Endothelial cell of umbilical vein (primary cell): ENCODE measurements around the gene MEGF10. TPM values are rescaled to one million over a fixed set of nuclear protein-coding genes. Genes with fewer than 3 reads are reported as not detected.

Experiments used
- BruUV-seq: library from RNA; stranded (reverse); fragments of 400-500 nt; replicated peaks from 2 replicates; lab custom pipeline; 2021; lab: Mats Ljungman, UMichigan
- CTCF ChIA-PET: fragments of 300-600, 350-600 bp; sonication (Branson Sonifier 250); formaldehyde crosslinking; loops from one replicate; lab custom pipeline; 2021; ENCODE audit warnings: antibody characterized with exemption, inconsistent platforms; lab: Charles Lee
- POLR2A ChIA-PET: fragments of 300-600, 350-600 bp; sonication (Branson Sonifier 250); formaldehyde crosslinking; loops from one replicate; lab custom pipeline; 2021; ENCODE audit warnings: antibody characterized with exemption, inconsistent platforms; lab: Charles Lee
- DNase-seq: peaks from one replicate; pipeline ENCODE4 v3.0.0-alpha.2; 2011; ENCODE audit warnings: low read depth, low spot score
- FAIRE-seq: peaks from 2 replicates; lab custom pipeline; 2011; peaks lifted over from hg19 to GRCh38; lab: Jason Lieb, UNC
- H2AFZ ChIP-seq: 2 replicates; pipeline ENCODE4 v1.6.0; 2012; ENCODE audit warnings: low read depth, low read length, control low read depth, inconsistent platforms
- H3K27ac ChIP-seq: 2 replicates; pipeline ENCODE4 v1.5.1; 2011; ENCODE audit warnings: low read depth, mild to moderate bottlenecking, control low read depth, low read length, moderate library complexity; ENCODE audit not compliant: insufficient read depth
- H3K27me3 ChIP-seq, 2 experiments: 2 replicates each; pipeline versions ENCODE4 v1.6.0 to v1.6.1; 2011; ENCODE audit warnings: low read length in 2 of 2, mixed read lengths in 1 of 2; ENCODE audit not compliant: control insufficient read depth in 2 of 2, insufficient read depth in 2 of 2
- H3K36me3 ChIP-seq, 2 experiments: 2 replicates in 1 of 2; 3 replicates in 1 of 2; pipeline ENCODE4 v1.5.1; 2011; ENCODE audit warnings: low read length in 2 of 2, mild to moderate bottlenecking in 1 of 2, moderate library complexity in 1 of 2; ENCODE audit not compliant: control insufficient read depth in 2 of 2, insufficient read depth in 2 of 2; ENCODE audit errors: extremely low read depth in 1 of 2
- H3K4me1 ChIP-seq: 3 replicates; pipeline ENCODE4 v1.5.1; 2011; ENCODE audit warnings: mild to moderate bottlenecking, low read length; ENCODE audit not compliant: control insufficient read depth, insufficient read depth; ENCODE audit errors: extremely low read depth
- H3K4me2 ChIP-seq: 2 replicates; pipeline ENCODE4 v1.6.1; 2011; ENCODE audit warnings: low read length, control low read depth, mixed read lengths; ENCODE audit not compliant: insufficient read depth
- H3K4me3 ChIP-seq, 3 experiments: fragments of 200-600 bp in 1 of 3; sonication (generic), shearing (Covaris generic) in 1 of 3; replicated peaks in 1 of 3; 2 replicates each; pipeline ENCODE4 v1.5.1; 2011 to 2016; ENCODE audit warnings: control low read depth in 3 of 3, low read length in 3 of 3, mild to moderate bottlenecking in 2 of 3, inconsistent platforms in 1 of 3, low read depth in 1 of 3, moderate library complexity in 1 of 3; ENCODE audit not compliant: insufficient read depth in 1 of 3
- H3K79me2 ChIP-seq: 2 replicates; pipeline ENCODE4 v1.6.0; 2012; ENCODE audit warnings: low read length, inconsistent platforms; ENCODE audit not compliant: control insufficient read depth, insufficient read depth
- H3K9ac ChIP-seq: replicated peaks from 2 replicates; pipeline ENCODE3; 2011; ENCODE audit warnings: low read length, control low read depth; ENCODE audit not compliant: insufficient read depth; ENCODE audit errors: extremely low read depth
- H3K9me1 ChIP-seq: replicated peaks from 3 replicates; pipeline ENCODE4 v1.6.0; 2011; ENCODE audit warnings: mild to moderate bottlenecking, low read length; ENCODE audit not compliant: control insufficient read depth, insufficient read depth; ENCODE audit errors: extremely low read depth
- H3K9me3 ChIP-seq: replicated peaks from 2 replicates; pipeline ENCODE4 v1.5.1; 2012; ENCODE audit warnings: low read length, inconsistent platforms; ENCODE audit not compliant: control insufficient read depth, insufficient read depth
- H4K20me1 ChIP-seq: replicated peaks from 2 replicates; pipeline ENCODE3; 2011; ENCODE audit warnings: mild to moderate bottlenecking, low read length; ENCODE audit not compliant: control insufficient read depth, insufficient read depth; ENCODE audit errors: extremely low read depth
- CTCF ChIP-seq, 2 donors: IDR thresholded peaks; 1 replicate in 1 of 2; 2 replicates in 1 of 2; pipeline ENCODE4 v1.5.1; 2011; ENCODE audit warnings: low read length in 2 of 2, mild to moderate bottlenecking in 2 of 2, moderate library complexity in 2 of 2, control low read depth in 1 of 2, inconsistent platforms in 1 of 2, low read depth in 1 of 2; ENCODE audit not compliant: insufficient read depth in 1 of 2; ENCODE audit errors: extremely low read depth in 1 of 2
- EZH2 ChIP-seq: IDR thresholded peaks from 2 replicates; pipeline ENCODE4 v1.6.1; 2012; ENCODE audit warnings: borderline replicate concordance, low read depth, mild to moderate bottlenecking, moderate library complexity, low read length, inconsistent platforms; ENCODE audit not compliant: severe bottlenecking
- FOS ChIP-seq: IDR thresholded peaks from 2 replicates; pipeline ENCODE4 v1.6.1; 2011; ENCODE audit warnings: mild to moderate bottlenecking, low read length, moderate library complexity, borderline replicate concordance; ENCODE audit not compliant: insufficient read depth
- GATA2 ChIP-seq: IDR thresholded peaks from 2 replicates; pipeline ENCODE4 v1.7.0; 2011; ENCODE audit warnings: low read depth, mild to moderate bottlenecking, moderate library complexity, mixed read lengths, low read length; ENCODE audit not compliant: insufficient read length, insufficient read depth
- JUN ChIP-seq: IDR thresholded peaks from 2 replicates; pipeline ENCODE4 v1.6.1; 2011; ENCODE audit warnings: borderline replicate concordance, low read depth; ENCODE audit not compliant: insufficient read length, insufficient read depth
- MAX ChIP-seq: IDR thresholded peaks from 2 replicates; pipeline ENCODE4 v1.6.1; 2011; ENCODE audit not compliant: insufficient read depth, insufficient read length
- MYC ChIP-seq: IDR thresholded peaks from one replicate; pipeline ENCODE4 v1.6.1; 2011; ENCODE audit warnings: mild to moderate bottlenecking, low read depth, low read length
- POLR2A ChIP-seq: IDR thresholded peaks from 2 replicates; pipeline ENCODE4 v1.6.1; 2012; ENCODE audit warnings: low read depth, mild to moderate bottlenecking, control low read depth, low read length
- POLR2AphosphoS5 ChIP-seq: IDR thresholded peaks from 2 replicates; pipeline ENCODE4 v1.6.1; 2012; ENCODE audit warnings: low read depth, mild to moderate bottlenecking, control low read depth, low read length, moderate library complexity; ENCODE audit not compliant: insufficient read depth
- dilution Hi-C: fragments of 300-500 bp; cut with MboI; formaldehyde crosslinking; loops from one replicate; pipeline ENCODE4 v1.15.0; 2019; ENCODE audit warnings: low sequenced_read_pairs; ENCODE audit not compliant: extremely low pct_ligation_motif_present
- intact Hi-C: fragments of 100-400 bp; cut with micrococcal nuclease; formaldehyde crosslinking; loops from one replicate; pipeline ENCODE4 v1.10.0; 2022
- polyA plus RNA-seq, 4 experiments: library from polyadenylated mRNA; depleted of rRNA in 3 of 4; stranded (reverse) in 3 of 4; unstranded in 1 of 4; fragments of >200 nt; gene quantifications; 2 replicates each; pipeline versions ENCODE4 v1.2.1 to v1.2.3, GENCODE V29; 2011 to 2012; ENCODE audit warnings: missing spikeins in 1 of 4
- total RNA-seq: library from RNA; stranded (reverse); gene quantifications from 2 replicates; pipeline ENCODE4 v1.2.3, GENCODE V29; 2021

Gene MEGF10
- total and polyA plus RNA-seq, 2 donors (not counting 3 experiments of a cell fraction or from before 2014, with no cell fraction given) = 0.30 to 1.00 TPM

GRCh38 chr5:127292030-127292735 lies 1.6 kb downstream of the MEGF10 start:
- intact Hi-C loops = no loop called here
- CTCF ChIA-PET = interaction anchor here (1.0 to 1.5 kb wide), 2 partner anchors 22 to 201 kb away, joined by 3 to 6 read pairs; no protein-coding TSS in a partner anchor

More at GRCh38 chr5:127292030-127292735, 1.6 kb downstream of the MEGF10 start:
- peaks cover 22 to 40% of the 10 kb centered on the region in 2 experiments for H3K27me3 ChIP-seq
- H3K4me3 ChIP-seq = no peak overlapping the region
- H3K9me1 ChIP-seq = no peaks in the 10 kb centered on the region
- no peak for TF ChIP-seq EZH2
- TF ChIP-seq POLR2A = no peak
- TF ChIP-seq JUN = no peak
- no peak for TF ChIP-seq FOS
- TF ChIP-seq MYC = no peak
- TF ChIP-seq MAX = no peak
- TF ChIP-seq GATA2 = no peak
- no peak for TF ChIP-seq POLR2AphosphoS5
- TF ChIP-seq CTCF (IDR thresholded peaks at IDR 0.05; ENCODE audit: extremely low read depth in 1 of 2, insufficient read depth in 1 of 2, low read depth in 1 of 2, low read length in 2 of 2) = no peak
- BruUV-seq = no TSS peak
- FAIRE-seq (no peak), DNase-seq (no peak)
- no peak overlapping the region for H3K4me2 ChIP-seq
- H3K27ac ChIP-seq = no peak overlapping the region
- no peaks in the 10 kb centered on the region for H3K79me2 ChIP-seq
- POLR2A ChIA-PET = no interaction called here
- dilution Hi-C loops = no loop called here
- no peaks in the 10 kb centered on the region for H4K20me1 ChIP-seq
- H3K4me1 ChIP-seq = peaks cover 29% of the 10 kb centered on the region
- H3K9me3 ChIP-seq = no peaks in the 10 kb centered on the region
- H3K9ac ChIP-seq = no peak overlapping the region
- H2AFZ ChIP-seq = no peak overlapping the region
- H3K36me3 ChIP-seq = no peaks in the 10 kb centered on the region
